Epithelial cell of esophagus (primary cell): ENCODE results near the gene PIGL.
"Not testable (repeated sequence)": the region's sequence is repeated elsewhere in the genome, so short reads cannot be mapped to it uniquely, and the experiment has no call there.

Experiments used
- DNase-seq: peaks from one replicate; pipeline ENCODE4 v3.0.0; 2010; ENCODE audit warnings: low read depth
- H3K4me3 ChIP-seq: 2 replicates; pipeline ENCODE4 v1.5.1; 2011; ENCODE audit warnings: mild to moderate bottlenecking, low read length, control low read depth
- TF ChIP-seq, protein P1 (sequence below): IDR thresholded peaks from 2 replicates; pipeline ENCODE4 v1.5.1; 2011; ENCODE audit warnings: low read depth, mild to moderate bottlenecking, low read length, control low read depth, inconsistent platforms; ENCODE audit not compliant: insufficient read depth; ENCODE audit errors: missing control alignments

The PIGL gene

DNA sequence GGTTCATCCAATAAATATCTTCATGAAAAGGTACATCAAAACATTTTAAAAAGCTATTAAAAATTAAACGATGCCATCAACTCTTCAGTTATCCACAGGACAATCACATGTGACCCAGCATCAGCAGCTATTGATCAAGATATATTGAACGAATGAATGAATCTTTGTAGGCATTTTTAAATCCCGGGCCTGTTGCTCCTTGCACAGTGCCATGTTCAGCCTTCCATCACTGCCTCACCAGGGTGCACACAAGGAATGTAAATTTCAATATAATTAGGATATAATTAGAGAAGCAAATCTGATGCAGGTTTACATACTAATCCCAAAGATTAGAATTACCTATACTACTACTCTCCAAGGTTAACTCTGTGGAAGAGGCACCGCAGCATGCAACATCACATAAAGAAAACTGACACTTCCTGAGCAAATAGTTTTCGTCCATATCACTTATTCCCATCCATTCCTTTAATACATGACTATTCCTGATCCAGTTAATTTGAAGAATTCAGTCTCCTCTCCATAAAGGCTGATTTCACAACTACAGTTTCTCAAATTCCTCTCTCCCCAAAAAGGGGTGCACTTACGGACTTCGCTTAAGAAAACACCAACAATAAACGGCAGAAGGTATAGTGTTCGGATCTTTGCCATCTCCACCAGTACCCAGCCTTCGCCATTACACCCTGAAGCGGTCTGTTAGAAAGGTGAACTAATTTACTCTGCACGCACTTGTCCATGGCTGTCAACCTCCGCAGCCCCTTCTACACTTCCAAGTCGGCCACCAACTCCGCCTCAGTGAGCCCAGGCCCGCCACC is 2.6 kb upstream of the PIGL start:
- H3K4me3 ChIP-seq: peak overlapping the region; percentile 84
- peak; percentile 31 for DNase-seq
- TF ChIP-seq, protein P1, sequence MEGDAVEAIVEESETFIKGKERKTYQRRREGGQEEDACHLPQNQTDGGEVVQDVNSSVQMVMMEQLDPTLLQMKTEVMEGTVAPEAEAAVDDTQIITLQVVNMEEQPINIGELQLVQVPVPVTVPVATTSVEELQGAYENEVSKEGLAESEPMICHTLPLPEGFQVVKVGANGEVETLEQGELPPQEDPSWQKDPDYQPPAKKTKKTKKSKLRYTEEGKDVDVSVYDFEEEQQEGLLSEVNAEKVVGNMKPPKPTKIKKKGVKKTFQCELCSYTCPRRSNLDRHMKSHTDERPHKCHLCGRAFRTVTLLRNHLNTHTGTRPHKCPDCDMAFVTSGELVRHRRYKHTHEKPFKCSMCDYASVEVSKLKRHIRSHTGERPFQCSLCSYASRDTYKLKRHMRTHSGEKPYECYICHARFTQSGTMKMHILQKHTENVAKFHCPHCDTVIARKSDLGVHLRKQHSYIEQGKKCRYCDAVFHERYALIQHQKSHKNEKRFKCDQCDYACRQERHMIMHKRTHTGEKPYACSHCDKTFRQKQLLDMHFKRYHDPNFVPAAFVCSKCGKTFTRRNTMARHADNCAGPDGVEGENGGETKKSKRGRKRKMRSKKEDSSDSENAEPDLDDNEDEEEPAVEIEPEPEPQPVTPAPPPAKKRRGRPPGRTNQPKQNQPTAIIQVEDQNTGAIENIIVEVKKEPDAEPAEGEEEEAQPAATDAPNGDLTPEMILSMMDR: no peak

DNA sequence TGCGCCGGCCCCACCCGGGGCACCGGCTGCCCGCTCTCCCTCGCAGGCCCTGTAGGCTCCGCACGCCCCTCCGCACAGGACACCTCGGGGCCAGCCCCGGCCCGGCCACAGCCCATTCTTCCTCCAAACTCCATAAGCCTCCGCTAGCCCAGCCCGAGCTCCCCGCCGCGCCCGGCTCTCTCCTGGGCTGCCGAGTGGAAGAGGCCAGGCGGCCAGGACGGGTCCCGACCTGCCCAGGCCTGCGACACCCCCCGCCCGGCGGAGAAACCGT is 2.1 kb upstream of the PIGL start:
- TF ChIP-seq, protein P1: no peak
- peak; percentile 48 for DNase-seq
- H3K4me3 ChIP-seq: peak overlapping the region; percentile 84

DNA sequence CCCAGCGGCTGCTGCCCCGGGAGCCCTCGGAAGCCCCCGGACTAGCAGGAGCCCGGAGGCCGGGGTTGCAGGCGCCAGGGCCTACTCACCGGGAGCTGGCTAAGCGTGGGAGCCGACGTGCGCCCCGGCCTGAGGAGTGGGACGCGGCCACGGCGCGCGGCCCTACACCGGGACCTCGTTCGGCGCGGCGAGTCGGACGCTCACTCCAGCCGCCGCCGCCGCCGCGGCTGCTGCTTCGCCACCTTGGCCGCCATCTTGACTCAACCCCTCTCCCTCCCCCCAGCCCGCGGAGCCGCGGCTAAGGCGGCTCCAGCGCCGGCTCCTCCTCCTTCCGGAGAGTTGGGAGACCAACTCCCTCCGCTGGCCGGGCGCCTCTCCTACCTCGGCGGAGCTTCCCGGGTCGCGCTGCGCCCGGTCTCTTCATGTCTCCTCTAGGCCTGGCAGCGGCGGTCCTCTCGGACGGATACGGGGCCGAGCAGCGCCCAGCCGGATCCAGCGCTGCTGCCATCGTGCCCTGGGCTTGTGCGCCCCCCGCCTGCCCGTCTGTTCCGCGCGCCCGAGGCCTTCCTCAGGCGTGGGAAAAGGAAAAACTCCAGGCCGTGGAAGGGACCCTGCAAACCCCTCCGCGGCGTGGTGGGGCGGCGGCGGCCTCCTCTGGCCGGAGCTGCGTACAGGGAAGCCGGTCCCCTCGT is 1.6 kb upstream of the PIGL start, which contains the start of gene NCOR1:
NCOR1 (minus strand) TSS at position 262 of the 692 bp plus-strand sequence. CDS start 20,965 bp downstream, outside the sequence.
- TF ChIP-seq, protein P1: peak; percentile 37
- H3K4me3 ChIP-seq: peak within 1 kb of the TSS; percentile 84
- DNase-seq: peak; percentile 96

DNA sequence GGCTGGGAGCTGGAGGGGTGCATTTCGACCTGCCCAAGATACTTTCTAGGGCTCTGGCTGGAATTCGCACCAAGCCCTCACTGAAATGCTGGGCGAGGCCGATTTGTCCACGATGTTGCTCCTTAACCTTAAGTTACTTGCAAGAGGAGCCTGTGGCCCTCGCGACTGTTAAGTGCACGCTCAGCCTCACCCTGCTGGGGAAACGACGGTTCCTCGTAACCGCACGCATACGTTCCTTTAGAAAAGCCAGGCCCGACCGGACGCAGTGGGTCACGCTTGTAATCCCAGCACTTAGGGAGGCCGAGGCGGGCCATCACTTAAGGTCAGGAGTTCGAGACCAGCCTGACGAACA is 1.1 kb upstream of the PIGL start:
- H3K4me3 ChIP-seq: peak overlapping the region; percentile 84
- peak; percentile 53 for DNase-seq
- TF ChIP-seq, protein P1: no peak

DNA sequence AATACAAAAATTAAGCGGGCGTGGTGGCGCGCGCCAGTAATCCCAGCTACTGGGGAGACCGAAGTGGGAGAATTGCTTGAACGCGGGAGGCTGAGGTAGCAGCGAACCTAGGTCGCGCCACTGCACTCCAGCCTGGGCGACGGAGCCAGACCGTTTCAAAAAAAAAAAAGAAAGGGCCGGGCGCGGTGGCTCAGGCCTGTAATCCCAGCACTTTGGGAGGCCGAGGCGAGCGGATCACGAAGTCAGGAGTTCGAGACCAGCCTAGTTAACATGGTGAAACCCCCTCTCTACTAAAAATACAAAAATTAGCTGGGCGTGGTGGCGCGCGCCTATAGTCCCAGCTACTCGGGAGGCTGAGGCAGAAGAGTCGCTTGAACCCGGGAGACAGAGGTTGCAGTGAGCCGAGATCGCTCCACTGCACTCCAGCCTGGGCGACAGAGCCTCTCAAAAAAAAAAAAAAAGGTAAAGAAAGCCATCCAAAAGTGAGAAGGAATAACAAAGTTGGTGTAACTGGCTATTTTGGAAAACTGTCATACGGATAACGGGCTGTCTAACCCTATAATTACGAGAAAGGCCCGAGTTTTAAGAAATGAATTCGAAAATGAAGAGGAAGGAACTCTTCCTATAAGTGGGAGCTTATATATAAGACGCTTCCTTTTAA is 539 bp upstream of the PIGL start:
- H3K4me3 ChIP-seq: peak overlapping the region; percentile 84
- DNase-seq: not testable (repeated sequence)

DNA sequence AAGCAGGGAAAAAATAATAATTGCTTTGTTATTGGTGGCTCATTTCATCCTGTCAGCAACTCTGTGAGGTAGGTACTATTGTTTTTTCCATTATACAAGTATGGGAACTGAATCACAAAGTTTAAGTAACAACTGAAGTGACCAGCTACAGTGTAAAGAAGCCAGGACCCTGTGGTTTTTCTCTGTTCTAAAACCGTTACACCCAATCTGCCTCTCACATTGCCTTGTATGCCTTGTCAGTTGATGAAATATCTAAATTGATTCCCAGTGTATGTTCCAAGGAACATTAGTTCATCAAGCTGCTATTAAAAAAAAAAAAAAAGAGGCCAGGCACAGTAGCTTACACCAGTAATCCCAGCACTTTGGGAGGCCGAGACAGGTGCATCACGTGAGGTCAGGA is 5.4 kb downstream of the PIGL start:
- H3K4me3 ChIP-seq: no peak overlapping the region
- no peak for DNase-seq
- TF ChIP-seq, protein P1: no peak

DNA sequence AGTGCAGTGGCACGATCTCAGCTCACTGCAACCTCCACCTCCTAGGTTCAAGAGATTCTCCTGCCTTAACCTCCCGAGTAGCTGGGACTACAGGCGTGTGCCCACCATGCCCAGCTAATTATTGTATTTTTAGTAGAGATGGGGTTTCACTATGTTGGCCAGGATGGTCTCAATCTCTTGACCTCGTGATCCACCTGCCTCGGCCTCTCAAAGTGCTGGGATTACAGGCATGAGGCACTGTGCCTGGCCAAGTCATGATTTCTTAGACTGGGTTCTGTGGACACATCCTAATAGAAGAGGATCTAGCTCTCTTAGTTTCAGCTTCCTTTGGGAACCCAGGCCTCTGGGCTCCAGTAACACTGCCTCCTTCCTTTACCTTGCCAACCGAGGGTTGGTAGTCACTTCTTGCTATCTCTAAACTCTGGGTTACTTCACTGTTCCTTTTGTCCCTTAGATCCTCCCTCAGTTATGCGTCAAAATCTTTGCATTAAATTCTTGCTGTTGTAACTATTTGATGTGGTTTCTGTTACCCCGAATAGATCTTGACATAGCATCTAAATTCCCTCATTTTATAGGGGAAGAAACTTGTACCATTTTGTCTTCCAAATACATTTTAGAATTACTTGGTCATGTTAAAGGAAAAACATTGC is 13.0 kb downstream of the PIGL start:
- not testable (repeated sequence) for DNase-seq, H3K4me3 ChIP-seq
